HepG2 (cell line): ENCODE measurements around the gene KCNMA1. TPM values are rescaled to one million over a fixed set of nuclear protein-coding genes. Genes with fewer than 3 reads are reported as not detected.

Source experiments
- ATAC-seq: fragments of 200-7000 bp; cut with Tn5 transposase; 3 replicates; pipeline ENCODE4 v1.9.1; 2020; ENCODE audit warnings: mild to moderate bottlenecking, moderate library complexity
- BruUV-seq: library from RNA; stranded (reverse); fragments of 400-500 nt; replicated peaks from 2 replicates; lab custom pipeline; 2021; lab: Mats Ljungman, UMichigan
- CTCF ChIA-PET: fragments of 300-600 bp; formaldehyde crosslinking; extraction: SDS; loops from one replicate; lab custom pipeline; 2021; ENCODE audit warnings: low total read pairs, inconsistent platforms, low intra/inter-chr PET ratio; lab: Yijun Ruan, JAX
- POLR2A ChIA-PET: fragments of 350-600 bp; sonication (Branson Sonifier 250); formaldehyde crosslinking; loops from one replicate; lab custom pipeline; 2020; ENCODE audit warnings: antibody characterized with exemption, inconsistent platforms; lab: Yijun Ruan, JAX
- DNase-seq: peaks from one replicate; pipeline ENCODE4 v3.0.0-alpha.2; 2015; ENCODE audit warnings: low spot score
- FAIRE-seq: peaks from 3 replicates; lab custom pipeline; 2011; peaks lifted over from hg19 to GRCh38; lab: Jason Lieb, UNC
- H2AFZ ChIP-seq: one replicate; pipeline ENCODE4 v1.6.1; 2011; ENCODE audit warnings: low read length, inconsistent platforms
- H3K27ac ChIP-seq: fragments of 300-600 bp; 3 replicates; pipeline ENCODE4 v1.8.0; 2011; ENCODE audit warnings: mixed run types, mild to moderate bottlenecking, mixed read lengths, low read length, inconsistent platforms; ENCODE audit not compliant: insufficient read depth; ENCODE audit errors: extremely low read length
- H3K27me3 ChIP-seq, 2 experiments: fragments of 200-600 bp in 1 of 2; 2 replicates in 1 of 2; 3 replicates in 1 of 2; pipeline versions ENCODE4 v1.6.0 to v1.8.0; 2011; ENCODE audit warnings: low read length in 2 of 2, mild to moderate bottlenecking in 2 of 2, moderate library complexity in 2 of 2, inconsistent platforms in 1 of 2; ENCODE audit not compliant: insufficient read depth in 2 of 2, control insufficient read depth in 1 of 2
- H3K36me3 ChIP-seq, 2 experiments: fragments of 200-600 bp in 1 of 2; replicated peaks in 1 of 2; 2 replicates in 1 of 2; 3 replicates in 1 of 2; pipeline versions ENCODE4 v1.5.1 to v1.8.0; 2011; ENCODE audit warnings: low read length in 2 of 2, inconsistent platforms in 1 of 2; ENCODE audit not compliant: insufficient read depth in 2 of 2, control insufficient read depth in 1 of 2
- H3K4me1 ChIP-seq: 2 replicates; pipeline ENCODE4 v1.5.1; 2012; ENCODE audit warnings: low read length, inconsistent platforms; ENCODE audit not compliant: insufficient read depth
- H3K4me2 ChIP-seq: 2 replicates; pipeline ENCODE4 v1.6.0; 2011; ENCODE audit warnings: low read depth, low read length, inconsistent platforms
- H3K4me3 ChIP-seq, 3 experiments: fragments of 200-600 bp in 1 of 3; sonication (generic), shearing (Covaris generic) in 1 of 3; replicated peaks in 1 of 3; 2 replicates each; pipeline ENCODE4 v1.5.1; 2011 to 2016; ENCODE audit warnings: low read length in 3 of 3, inconsistent platforms in 2 of 3, low read depth in 2 of 3, mild to moderate bottlenecking in 2 of 3, control low read depth in 1 of 3, mixed read lengths in 1 of 3; ENCODE audit not compliant: insufficient read depth in 1 of 3
- H3K79me2 ChIP-seq: one replicate; pipeline ENCODE4 v1.6.1; 2011; ENCODE audit warnings: low read length, inconsistent platforms; ENCODE audit not compliant: insufficient read depth
- H3K9ac ChIP-seq: 2 replicates; pipeline ENCODE4 v1.6.0; 2011; ENCODE audit warnings: mild to moderate bottlenecking, low read depth, low read length, inconsistent platforms; ENCODE audit not compliant: insufficient read depth
- H3K9me3 ChIP-seq: 2 replicates; pipeline ENCODE4 v1.5.1; 2012; ENCODE audit warnings: mild to moderate bottlenecking, low read length
- H4K20me1 ChIP-seq: 2 replicates; pipeline ENCODE4 v1.6.0; 2011; ENCODE audit warnings: inconsistent platforms, mild to moderate bottlenecking, low read length, moderate library complexity; ENCODE audit not compliant: insufficient read depth
- ELF4 ChIP-seq: sonication (generic); formaldehyde crosslinking; IDR thresholded peaks from 2 replicates; pipeline ENCODE4 v1.5.0; 2020; ENCODE audit warnings: missing genetic modification reagents, mild to moderate bottlenecking, moderate library complexity, borderline replicate concordance
- GATA4 ChIP-seq: sonication (generic); IDR thresholded peaks from 2 replicates; pipeline ENCODE4 v1.6.1; 2016; ENCODE audit warnings: antibody characterized with exemption, low read depth, borderline replicate concordance
- MXD4 ChIP-seq: IDR thresholded peaks from 2 replicates; pipeline ENCODE4 v1.6.1; 2016; ENCODE audit warnings: mild to moderate bottlenecking, missing biosample characterization, missing genetic modification reagents
- PITX1 ChIP-seq: sonication (generic); formaldehyde crosslinking; IDR thresholded peaks from 2 replicates; pipeline ENCODE4 v1.5.1; 2020; ENCODE audit warnings: mild to moderate bottlenecking, missing genetic modification reagents
- ZNF296 ChIP-seq: sonication (generic); formaldehyde crosslinking; conservative IDR thresholded peaks from 2 replicates; pipeline ENCODE4 v1.5.0; 2020; ENCODE audit warnings: mild to moderate bottlenecking, missing genetic modification reagents
- ZNF629 ChIP-seq: sonication (generic); formaldehyde crosslinking; conservative IDR thresholded peaks from 2 replicates; pipeline ENCODE4 v1.5.0; 2020; ENCODE audit warnings: missing genetic modification reagents
- ZNF746 ChIP-seq: sonication (generic); formaldehyde crosslinking; IDR thresholded peaks from 2 replicates; pipeline ENCODE4 v1.8.0; 2022; ENCODE audit warnings: mild to moderate bottlenecking, missing genetic modification reagents
- ZNF749 ChIP-seq: sonication (generic); formaldehyde crosslinking; IDR thresholded peaks from 2 replicates; pipeline ENCODE4 v1.8.0; 2022; ENCODE audit warnings: mild to moderate bottlenecking, missing genetic modification reagents, moderate library complexity, borderline replicate concordance
- ZNF772 ChIP-seq: sonication (generic); formaldehyde crosslinking; IDR thresholded peaks from 2 replicates; pipeline ENCODE4 v1.5.0; 2020; ENCODE audit warnings: mild to moderate bottlenecking, missing genetic modification reagents
- ZNF878 ChIP-seq: sonication (generic); formaldehyde crosslinking; IDR thresholded peaks from 2 replicates; pipeline ENCODE4 v1.8.1; 2023; ENCODE audit warnings: mild to moderate bottlenecking, missing genetic modification reagents, moderate library complexity
- ZNF891 ChIP-seq: sonication (generic); formaldehyde crosslinking; IDR thresholded peaks from 2 replicates; pipeline ENCODE4 v1.5.0; 2020; ENCODE audit warnings: mild to moderate bottlenecking, missing genetic modification reagents
- WGBS: methylation state at CpG from one replicate; pipeline ENCODE4 v1.1.6; 2017; ENCODE audit warnings: low lambda C conversion rate; 5-methylcytosine and 5-hydroxymethylcytosine counted together
- in situ Hi-C: cut with HindIII; loops from 2 replicates; pipeline ENCODE4 v1.10.0; 2017; ENCODE audit warnings: low pct_unique_long_range_greater_than_20kb; ENCODE audit not compliant: extremely low pct_ligation_motif_present
- intact Hi-C: fragments of 100-400 bp; cut with micrococcal nuclease; formaldehyde crosslinking; loops from one replicate; pipeline ENCODE4 v1.10.0; 2022; ENCODE audit not compliant: unreplicated experiment
- polyA plus RNA-seq, 8 experiments: library from polyadenylated mRNA; depleted of rRNA in 3 of 8; stranded (reverse) in 7 of 8; unstranded in 1 of 8; fragments of >200 nt; fragmentation: Illumina TruSeq in 4 of 8; extraction: Trizol in 4 of 8; gene quantifications; 2 replicates each; pipeline versions ENCODE4 v1.2.1 to v1.2.3, GENCODE V29; 2011 to 2016; ENCODE audit warnings: low read depth in 4 of 8, missing spikeins in 1 of 8, mixed read lengths in 1 of 8; ENCODE audit not compliant: insufficient read depth in 1 of 8
- total RNA-seq, 5 experiments: library from RNA; depleted of rRNA; stranded (reverse); fragments of >200 nt; fragmentation: Illumina TruSeq; extraction: Trizol; gene quantifications; 2 replicates each; pipeline ENCODE4 v1.2.3, GENCODE V29; 2016; ENCODE audit warnings: low read depth in 1 of 5
- TF ChIP-seq, protein P1 (sequence below): sonication (generic); formaldehyde crosslinking; IDR thresholded peaks from 2 replicates; pipeline ENCODE4 v1.4.0; 2020; ENCODE audit warnings: mild to moderate bottlenecking, missing genetic modification reagents
- TF ChIP-seq, protein P2 (sequence below): sonication (generic); formaldehyde crosslinking; IDR thresholded peaks from 2 replicates; pipeline ENCODE4 v1.4.0; 2020; ENCODE audit warnings: missing genetic modification reagents
- TF ChIP-seq, protein P3 (sequence below): sonication (generic); formaldehyde crosslinking; IDR thresholded peaks from 2 replicates; pipeline ENCODE4 v1.4.0; 2020; ENCODE audit warnings: missing genetic modification reagents, borderline replicate concordance

KCNMA1 gene
- total and polyA plus RNA-seq, 2 of the 13 experiments (the other 11 are each of a cell fraction or from before 2014, with no cell fraction given), result 0.02 TPM; not detected in 1

GRCh38 chr10:77299320-77299719 lies 338.3 kb downstream of the KCNMA1 start:
- intact Hi-C loops (no loop called here), in situ Hi-C loops (no loop called here)
- no peak for TF ChIP-seq GATA4
- TF ChIP-seq, protein P1, sequence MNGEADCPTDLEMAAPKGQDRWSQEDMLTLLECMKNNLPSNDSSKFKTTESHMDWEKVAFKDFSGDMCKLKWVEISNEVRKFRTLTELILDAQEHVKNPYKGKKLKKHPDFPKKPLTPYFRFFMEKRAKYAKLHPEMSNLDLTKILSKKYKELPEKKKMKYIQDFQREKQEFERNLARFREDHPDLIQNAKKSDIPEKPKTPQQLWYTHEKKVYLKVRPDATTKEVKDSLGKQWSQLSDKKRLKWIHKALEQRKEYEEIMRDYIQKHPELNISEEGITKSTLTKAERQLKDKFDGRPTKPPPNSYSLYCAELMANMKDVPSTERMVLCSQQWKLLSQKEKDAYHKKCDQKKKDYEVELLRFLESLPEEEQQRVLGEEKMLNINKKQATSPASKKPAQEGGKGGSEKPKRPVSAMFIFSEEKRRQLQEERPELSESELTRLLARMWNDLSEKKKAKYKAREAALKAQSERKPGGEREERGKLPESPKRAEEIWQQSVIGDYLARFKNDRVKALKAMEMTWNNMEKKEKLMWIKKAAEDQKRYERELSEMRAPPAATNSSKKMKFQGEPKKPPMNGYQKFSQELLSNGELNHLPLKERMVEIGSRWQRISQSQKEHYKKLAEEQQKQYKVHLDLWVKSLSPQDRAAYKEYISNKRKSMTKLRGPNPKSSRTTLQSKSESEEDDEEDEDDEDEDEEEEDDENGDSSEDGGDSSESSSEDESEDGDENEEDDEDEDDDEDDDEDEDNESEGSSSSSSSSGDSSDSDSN (CRISPR knock-in tag), result no peak
- TF ChIP-seq ELF4 (CRISPR knock-in tag), result no peak
- TF ChIP-seq ZNF296 (CRISPR knock-in tag), result no peak
- no peak for TF ChIP-seq ZNF878 (CRISPR knock-in tag)
- no peak for TF ChIP-seq PITX1 (CRISPR knock-in tag)
- TF ChIP-seq, protein P2, sequence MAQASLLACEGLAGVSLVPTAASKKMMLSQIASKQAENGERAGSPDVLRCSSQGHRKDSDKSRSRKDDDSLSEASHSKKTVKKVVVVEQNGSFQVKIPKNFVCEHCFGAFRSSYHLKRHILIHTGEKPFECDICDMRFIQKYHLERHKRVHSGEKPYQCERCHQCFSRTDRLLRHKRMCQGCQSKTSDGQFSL, result no peak
- TF ChIP-seq MXD4, result no peak
- no peak for TF ChIP-seq ZNF629
- TF ChIP-seq ZNF772 (CRISPR knock-in tag), result no peak
- TF ChIP-seq ZNF746 (CRISPR knock-in tag), result no peak
- TF ChIP-seq, protein P3, sequence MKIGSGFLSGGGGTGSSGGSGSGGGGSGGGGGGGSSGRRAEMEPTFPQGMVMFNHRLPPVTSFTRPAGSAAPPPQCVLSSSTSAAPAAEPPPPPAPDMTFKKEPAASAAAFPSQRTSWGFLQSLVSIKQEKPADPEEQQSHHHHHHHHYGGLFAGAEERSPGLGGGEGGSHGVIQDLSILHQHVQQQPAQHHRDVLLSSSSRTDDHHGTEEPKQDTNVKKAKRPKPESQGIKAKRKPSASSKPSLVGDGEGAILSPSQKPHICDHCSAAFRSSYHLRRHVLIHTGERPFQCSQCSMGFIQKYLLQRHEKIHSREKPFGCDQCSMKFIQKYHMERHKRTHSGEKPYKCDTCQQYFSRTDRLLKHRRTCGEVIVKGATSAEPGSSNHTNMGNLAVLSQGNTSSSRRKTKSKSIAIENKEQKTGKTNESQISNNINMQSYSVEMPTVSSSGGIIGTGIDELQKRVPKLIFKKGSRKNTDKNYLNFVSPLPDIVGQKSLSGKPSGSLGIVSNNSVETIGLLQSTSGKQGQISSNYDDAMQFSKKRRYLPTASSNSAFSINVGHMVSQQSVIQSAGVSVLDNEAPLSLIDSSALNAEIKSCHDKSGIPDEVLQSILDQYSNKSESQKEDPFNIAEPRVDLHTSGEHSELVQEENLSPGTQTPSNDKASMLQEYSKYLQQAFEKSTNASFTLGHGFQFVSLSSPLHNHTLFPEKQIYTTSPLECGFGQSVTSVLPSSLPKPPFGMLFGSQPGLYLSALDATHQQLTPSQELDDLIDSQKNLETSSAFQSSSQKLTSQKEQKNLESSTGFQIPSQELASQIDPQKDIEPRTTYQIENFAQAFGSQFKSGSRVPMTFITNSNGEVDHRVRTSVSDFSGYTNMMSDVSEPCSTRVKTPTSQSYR (CRISPR knock-in tag), result no peak
- TF ChIP-seq ZNF749, result no peak
- TF ChIP-seq ZNF891 (CRISPR knock-in tag), result no peak
- Histone ChIP-seq H3K27me3 (no peaks in the 10 kb centered on the region), H3K4me3 (no peak overlapping the region), H3K4me2 (no peak overlapping the region), H2AFZ (no peak overlapping the region), H3K36me3 (no peaks in the 10 kb centered on the region), H4K20me1 (no peaks in the 10 kb centered on the region), H3K9ac (no peak overlapping the region), H3K79me2 (no peaks in the 10 kb centered on the region), H3K9me3 (no peaks in the 10 kb centered on the region), H3K27ac (no peak overlapping the region), H3K4me1 (no peaks in the 10 kb centered on the region)
- DNase-seq (no peak), FAIRE-seq (no peak), ATAC-seq (no peak)
- CTCF ChIA-PET, result no interaction called here
- POLR2A ChIA-PET, result no interaction called here
- BruUV-seq, result no TSS peak
- WGBS, result 21% methylated on average over 7 of the region's 7 CpGs
